ENCODE data around the gene RIOK2. TPM values are rescaled to one million over a fixed set of nuclear protein-coding genes. Genes with fewer than 3 reads are reported as not detected.

The RIOK2 gene
- total RNA-seq, 1 donor from 2014 or later: 40.8 TPM

- no peak overlapping the region for H3K27ac Mint-ChIP-seq
- H3K9me3 Mint-ChIP-seq: peaks cover 4% of the 10 kb centered on the region
- no peaks in the 10 kb centered on the region for H3K36me3 Mint-ChIP-seq (ENCODE audit: low read depth)
- no peak overlapping the region for H3K4me3 Mint-ChIP-seq
- DNase-seq: no peak
- peaks cover 10% of the 10 kb centered on the region for H3K4me1 Mint-ChIP-seq
- H3K27me3 Mint-ChIP-seq: peaks cover 15% of the 10 kb centered on the region
- intact Hi-C loops (cut with micrococcal nuclease): loop anchor here (5.0 kb wide), 1 partner anchor 35 kb away; no protein-coding TSS in a partner anchor
These were observed 51.1 kb downstream of the RIOK2 start for GRCh38 chr5:97131921-97132320.

GRCh38 chr5:97131139-97131710 lies 51.8 kb downstream of the RIOK2 start:
- Mint-ChIP-seq H3K4me3 (no peak overlapping the region), H3K27ac (no peak overlapping the region), H3K9me3 (peaks cover 4% of the 10 kb centered on the region), H3K4me1 (peaks cover 10% of the 10 kb centered on the region), H3K27me3 (peaks cover 16% of the 10 kb centered on the region), H3K36me3 (ENCODE audit: low read depth) (no peaks in the 10 kb centered on the region)
- no peak for DNase-seq
- intact Hi-C loops (cut with micrococcal nuclease): loop anchor here (5.0 kb wide), 1 partner anchor 34 kb away; no protein-coding TSS in a partner anchor

- Mint-ChIP-seq H3K27me3 (peaks cover 27% of the 10 kb centered on the region), H3K36me3 (ENCODE audit: low read depth) (no peaks in the 10 kb centered on the region), H3K4me1 (no peaks in the 10 kb centered on the region), H3K9me3 (peaks cover 4% of the 10 kb centered on the region), H3K27ac (no peak overlapping the region), H3K4me3 (no peak overlapping the region)
- DNase-seq: no peak
- intact Hi-C loops (cut with micrococcal nuclease): loop anchor here (2.0 kb wide), 1 partner anchor 17 kb away; no protein-coding TSS in a partner anchor
These were observed 55.3 kb downstream of the RIOK2 start for GRCh38 chr5:97127727-97128126.

- no peak overlapping the region for H3K4me3 Mint-ChIP-seq
- DNase-seq: no peak
- no peaks in the 10 kb centered on the region for H3K4me1 Mint-ChIP-seq
- no peak overlapping the region for H3K27ac Mint-ChIP-seq
- intact Hi-C loops (cut with micrococcal nuclease): no loop called here
- H3K9me3 Mint-ChIP-seq: peaks cover 4% of the 10 kb centered on the region
- H3K27me3 Mint-ChIP-seq: peaks cover 27% of the 10 kb centered on the region
- H3K36me3 Mint-ChIP-seq (ENCODE audit: low read depth): no peaks in the 10 kb centered on the region
These were observed 57.8 kb downstream of the RIOK2 start for GRCh38 chr5:97125125-97125683.

- DNase-seq: no peak
- Mint-ChIP-seq H3K4me1 (no peaks in the 10 kb centered on the region), H3K36me3 (ENCODE audit: low read depth) (no peaks in the 10 kb centered on the region), H3K4me3 (no peak overlapping the region), H3K27ac (no peak overlapping the region), H3K27me3 (peaks cover 30% of the 10 kb centered on the region), H3K9me3 (peaks cover 4% of the 10 kb centered on the region)
- intact Hi-C loops (cut with micrococcal nuclease): no loop called here
These were observed 58.7 kb downstream of the RIOK2 start for GRCh38 chr5:97124335-97124734.

- intact Hi-C loops (cut with micrococcal nuclease): no loop called here
These were observed 61.2 kb downstream of the RIOK2 start for GRCh38 chr5:97121848-97122247.

GRCh38 chr5:97120195-97120594 lies 62.9 kb downstream of the RIOK2 start:
- Mint-ChIP-seq H3K36me3 (ENCODE audit: low read depth) (no peaks in the 10 kb centered on the region), H3K4me1 (no peaks in the 10 kb centered on the region), H3K27me3 (peaks cover 19% of the 10 kb centered on the region), H3K27ac (no peak overlapping the region), H3K4me3 (no peak overlapping the region), H3K9me3 (no peaks in the 10 kb centered on the region)
- no peak for DNase-seq
- intact Hi-C loops (cut with micrococcal nuclease): no loop called here

More at GRCh38 chr5:97121848-97122247, 61.2 kb downstream of the RIOK2 start:
- no peaks in the 10 kb centered on the region for H3K4me1 Mint-ChIP-seq
- peaks cover 23% of the 10 kb centered on the region for H3K27me3 Mint-ChIP-seq
- no peaks in the 10 kb centered on the region for H3K36me3 Mint-ChIP-seq (ENCODE audit: low read depth)
- no peaks in the 10 kb centered on the region for H3K9me3 Mint-ChIP-seq
- DNase-seq: no peak
- H3K4me3 Mint-ChIP-seq: no peak overlapping the region
- no peak overlapping the region for H3K27ac Mint-ChIP-seq

GRCh38 chr5:97119007-97119390 lies 64.0 kb downstream of the RIOK2 start:
- Mint-ChIP-seq H3K9me3 (no peaks in the 10 kb centered on the region), H3K36me3 (ENCODE audit: low read depth) (no peaks in the 10 kb centered on the region), H3K4me3 (no peak overlapping the region), H3K4me1 (no peaks in the 10 kb centered on the region), H3K27ac (no peak overlapping the region), H3K27me3 (peaks cover 19% of the 10 kb centered on the region)
- DNase-seq: no peak
- intact Hi-C loops (cut with micrococcal nuclease): no loop called here

- Mint-ChIP-seq H3K27me3 (peaks cover 15% of the 10 kb centered on the region), H3K27ac (no peak overlapping the region), H3K36me3 (ENCODE audit: low read depth) (no peaks in the 10 kb centered on the region), H3K9me3 (no peaks in the 10 kb centered on the region), H3K4me3 (no peak overlapping the region), H3K4me1 (no peaks in the 10 kb centered on the region)
- intact Hi-C loops (cut with micrococcal nuclease): no loop called here
- no peak for DNase-seq
These were observed 64.6 kb downstream of the RIOK2 start for GRCh38 chr5:97118261-97119006.

- intact Hi-C loops (cut with micrococcal nuclease): no loop called here
- Mint-ChIP-seq H3K9me3 (no peaks in the 10 kb centered on the region), H3K4me3 (no peak overlapping the region), H3K27me3 (peaks cover 9% of the 10 kb centered on the region), H3K36me3 (ENCODE audit: low read depth) (no peaks in the 10 kb centered on the region), H3K4me1 (peaks cover 4% of the 10 kb centered on the region), H3K27ac (no peak overlapping the region)
- no peak for DNase-seq
These were observed 67.1 kb downstream of the RIOK2 start for GRCh38 chr5:97115932-97116331.

GRCh38 chr5:97112230-97112629 lies 70.8 kb downstream of the RIOK2 start:
- no peak for DNase-seq
- Mint-ChIP-seq H3K27me3 (peaks cover 11% of the 10 kb centered on the region), H3K9me3 (no peaks in the 10 kb centered on the region), H3K27ac (no peak overlapping the region), H3K4me1 (peaks cover 4% of the 10 kb centered on the region), H3K4me3 (no peak overlapping the region), H3K36me3 (ENCODE audit: low read depth) (no peaks in the 10 kb centered on the region)
- intact Hi-C loops (cut with micrococcal nuclease): no loop called here

- DNase-seq: no peak
- Mint-ChIP-seq H3K4me1 (peaks cover 4% of the 10 kb centered on the region), H3K9me3 (no peaks in the 10 kb centered on the region), H3K36me3 (ENCODE audit: low read depth) (no peaks in the 10 kb centered on the region), H3K4me3 (no peak overlapping the region), H3K27me3 (peaks cover 15% of the 10 kb centered on the region), H3K27ac (no peak overlapping the region)
- intact Hi-C loops (cut with micrococcal nuclease): no loop called here
These were observed 71.4 kb downstream of the RIOK2 start for GRCh38 chr5:97111616-97112015.

- no peaks in the 10 kb centered on the region for H3K36me3 Mint-ChIP-seq (ENCODE audit: low read depth)
These were observed 72.0 kb downstream of the RIOK2 start for GRCh38 chr5:97111004-97111403.

More at GRCh38 chr5:97111004-97111403, 72.0 kb downstream of the RIOK2 start:
- Mint-ChIP-seq H3K27me3 (peaks cover 19% of the 10 kb centered on the region), H3K27ac (no peak overlapping the region), H3K4me3 (no peak overlapping the region), H3K9me3 (no peaks in the 10 kb centered on the region), H3K4me1 (peaks cover 4% of the 10 kb centered on the region)
- intact Hi-C loops (cut with micrococcal nuclease): no loop called here
- DNase-seq: no peak
